B cell (primary cell): Measurements from ENCODE around the gene TCF7L1. TPM values are rescaled to one million over a fixed set of nuclear protein-coding genes. Genes with fewer than 3 reads are reported as not detected.

ENCODE experiments used
- ATAC-seq: fragments of 200-7000 bp; cut with Tn5 transposase; one replicate; pipeline ENCODE4 v1.10.0; 2021; ENCODE audit warnings: low read depth, mild to moderate bottlenecking, moderate number of reproducible peaks, moderate library complexity
- CTCF ChIA-PET: fragments of 350-600 bp; sonication (Branson Sonifier 250); formaldehyde crosslinking; loops from one replicate; lab custom pipeline; 2021; ENCODE audit warnings: antibody characterized with exemption, inconsistent platforms; lab: Charles Lee
- POLR2A ChIA-PET: fragments of 350-600 bp; sonication (Branson Sonifier 250); formaldehyde crosslinking; loops from one replicate; lab custom pipeline; 2021; ENCODE audit warnings: antibody characterized with exemption; lab: Charles Lee
- DNase-seq: peaks from one replicate; pipeline ENCODE4 v3.0.0; 2013
- H2AFZ ChIP-seq: 2 replicates; pipeline ENCODE4 v1.6.1; 2012; ENCODE audit warnings: mild to moderate bottlenecking, low read depth, low read length; ENCODE audit not compliant: insufficient read depth, poor library complexity, severe bottlenecking
- H3K27ac ChIP-seq, 2 donors: 1 replicate in 1 of 2; 2 replicates in 1 of 2; pipeline ENCODE4 v1.5.1; 2012 to 2013; ENCODE audit warnings: low read length in 2 of 2, mild to moderate bottlenecking in 2 of 2, moderate library complexity in 1 of 2
- H3K27me3 ChIP-seq, 4 experiments: fragments of 200-600 bp in 1 of 4; sonication (generic) in 1 of 4; replicated peaks in 1 of 4; 1 replicate in 2 of 4; 2 replicates in 2 of 4; pipeline versions ENCODE4 v1.6.1 to v1.7.0; 2013 to 2016; ENCODE audit warnings: low read length in 3 of 4, mild to moderate bottlenecking in 2 of 4, mixed read lengths in 1 of 4, moderate library complexity in 1 of 4; ENCODE audit not compliant: insufficient read depth in 4 of 4, control insufficient read depth in 3 of 4; ENCODE audit errors: control extremely low read depth in 1 of 4
- H3K36me3 ChIP-seq, 2 experiments: replicated peaks in 1 of 2; 1 replicate in 1 of 2; 2 replicates in 1 of 2; pipeline versions ENCODE4 v1.6.1 to v1.7.1; 2013; ENCODE audit warnings: low read length in 1 of 2; ENCODE audit not compliant: insufficient read depth in 2 of 2, control insufficient read depth in 1 of 2; ENCODE audit errors: control extremely low read depth in 1 of 2, extremely low read depth in 1 of 2
- H3K4me1 ChIP-seq, 2 donors: fragments of 200-600 bp in 1 of 2; sonication (generic) in 1 of 2; 1 replicate in 1 of 2; 2 replicates in 1 of 2; pipeline versions ENCODE4 v1.5.1 to v1.6.1; 2013 to 2017; ENCODE audit warnings: low read length in 2 of 2; ENCODE audit not compliant: control insufficient read depth in 2 of 2, insufficient read depth in 2 of 2
- H3K4me2 ChIP-seq: replicated peaks from 2 replicates; pipeline ENCODE3; 2012; ENCODE audit warnings: mild to moderate bottlenecking, low read depth, low read length; ENCODE audit not compliant: poor library complexity, severe bottlenecking
- H3K4me3 ChIP-seq, 5 experiments: fragments of 200-600 bp in 1 of 5; sonication (generic) in 1 of 5; 1 replicate in 3 of 5; 2 replicates in 2 of 5; pipeline versions ENCODE4 v1.5.1 to v1.7.0; 2011 to 2016; ENCODE audit warnings: low read length in 4 of 5, mild to moderate bottlenecking in 4 of 5, low read depth in 2 of 5, control low read depth in 1 of 5, moderate library complexity in 1 of 5; ENCODE audit not compliant: insufficient read depth in 1 of 5; ENCODE audit errors: control extremely low read depth in 1 of 5, extremely low read depth in 1 of 5
- H3K79me2 ChIP-seq: fragments of 200-600 bp; sonication (generic); one replicate; pipeline ENCODE4 v1.6.0; 2016; ENCODE audit warnings: low read length; ENCODE audit not compliant: control insufficient read depth, insufficient read depth
- H3K9ac ChIP-seq: fragments of 200-600 bp; sonication (generic); 2 replicates; pipeline ENCODE4 v1.6.1; 2017; ENCODE audit warnings: mild to moderate bottlenecking, low read length, moderate library complexity
- H3K9me3 ChIP-seq, 3 donors: one replicate each; pipeline versions ENCODE4 v1.6.1 to v1.7.1; 2013; ENCODE audit warnings: low read length in 2 of 3; ENCODE audit not compliant: control insufficient read depth in 2 of 3, insufficient read depth in 1 of 3; ENCODE audit errors: control extremely low read depth in 1 of 3
- H4K20me1 ChIP-seq: 2 replicates; pipeline ENCODE4 v1.6.0; 2012; ENCODE audit warnings: mild to moderate bottlenecking, low read length; ENCODE audit not compliant: insufficient read depth, control insufficient read depth, poor library complexity, severe bottlenecking
- H3K27ac Mint-ChIP-seq: one replicate; pipeline ENCODE4 v1.8.0; 2021; ENCODE audit warnings: mixed read lengths
- H3K27me3 Mint-ChIP-seq: one replicate; pipeline ENCODE4 v1.8.0; 2021; ENCODE audit warnings: mixed read lengths
- H3K4me1 Mint-ChIP-seq: one replicate; pipeline ENCODE4 v1.8.0; 2021; ENCODE audit warnings: mixed read lengths
- H3K4me3 Mint-ChIP-seq: one replicate; pipeline ENCODE4 v1.8.0; 2021; ENCODE audit warnings: mixed read lengths
- H3K9me3 Mint-ChIP-seq: one replicate; pipeline ENCODE4 v1.8.0; 2022; ENCODE audit warnings: mixed read lengths; ENCODE audit not compliant: insufficient read depth
- EZH2 ChIP-seq: IDR thresholded peaks from 2 replicates; pipeline ENCODE4 v1.6.1; 2012; ENCODE audit warnings: borderline replicate concordance, low read depth, mild to moderate bottlenecking, moderate library complexity, low read length; ENCODE audit not compliant: insufficient read depth, poor library complexity, severe bottlenecking
- WGBS: methylation state at CpG from one replicate; pipeline ENCODE4 v1.1.5; 2013; ENCODE audit warnings: missing lambda C conversion rate; ENCODE audit not compliant: insufficient coverage; 5-methylcytosine and 5-hydroxymethylcytosine counted together
- intact Hi-C: fragments of 100-400 bp; cut with micrococcal nuclease; formaldehyde crosslinking; loops from one replicate; pipeline ENCODE4 v1.10.0; 2022
- polyA plus RNA-seq: library from polyadenylated mRNA; depleted of rRNA; stranded (reverse); fragments of >200 nt; gene quantifications from 2 replicates; pipeline ENCODE4 v1.2.3, GENCODE V29; 2012
- total RNA-seq, 2 donors: library from RNA; stranded (reverse); fragments of 120-200 nt in 1 of 2; gene quantifications; 1 replicate in 1 of 2; 2 replicates in 1 of 2; pipeline versions ENCODE4 v1.2.3 to v1.2.4, GENCODE V29; 2013 to 2022
- TF ChIP-seq, protein P1 (sequence below): fragments of 200-600 bp; IDR thresholded peaks from one replicate; pipeline ENCODE4 v1.8.0; 2022; ENCODE audit warnings: antibody characterized with exemption, mild to moderate bottlenecking

TCF7L1 gene
- total and polyA plus RNA-seq, 2 donors (not counting 1 experiment from before 2014, with no cell fraction given), result 0.67 to 0.81 TPM

DNA sequence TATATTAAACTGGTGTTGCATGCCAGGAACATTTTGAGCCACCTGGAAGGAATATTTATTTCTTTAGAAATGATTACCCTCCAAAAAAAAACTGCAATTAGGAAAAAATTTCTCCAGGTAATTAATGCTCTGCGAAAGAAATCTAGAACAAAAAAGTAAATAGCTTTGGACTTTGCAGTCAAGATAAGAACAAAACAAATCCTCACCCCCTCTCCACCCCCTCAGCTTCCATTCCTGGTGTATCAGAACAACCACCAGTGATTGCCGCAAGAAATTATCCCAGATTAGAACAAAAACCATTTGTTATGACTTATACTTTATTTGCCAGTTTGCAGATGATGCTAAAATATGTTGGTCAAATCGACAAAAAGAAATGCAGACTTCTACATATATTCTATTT, 17.0 kb upstream of the TCF7L1 start:
- peaks cover 44% of the 10 kb centered on the region for H3K27me3 Mint-ChIP-seq

DNA sequence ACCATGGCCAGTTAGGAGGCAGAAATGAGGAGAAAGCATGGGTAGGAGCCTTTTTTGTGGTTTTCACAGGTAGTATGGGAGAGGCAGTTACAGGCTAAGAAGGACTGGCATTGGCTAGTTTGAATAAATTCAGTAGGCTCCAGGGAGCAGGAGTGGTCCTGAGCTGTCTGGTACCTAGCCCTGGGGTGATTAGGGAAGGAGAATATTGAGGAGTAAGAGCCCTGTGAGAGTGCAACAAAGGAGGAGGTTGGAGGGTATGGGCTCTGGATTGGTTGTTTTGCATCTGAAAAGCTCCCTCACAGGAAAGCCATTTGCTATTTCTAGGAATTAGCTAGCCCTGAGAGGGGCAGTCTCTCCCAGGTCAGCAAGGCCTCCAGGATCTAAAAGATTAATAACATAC, 13.3 kb upstream of the TCF7L1 start:
- H3K27ac ChIP-seq, result no peak overlapping the region
- no peak overlapping the region for H3K4me3 ChIP-seq
- H3K4me1 Mint-ChIP-seq, result no peaks in the 10 kb centered on the region
- ChIA-PET POLR2A (no interaction called here), CTCF (interaction anchor here (0.6 kb wide), 1 partner anchor 333 kb away, joined by 3 read pairs; no protein-coding TSS in a partner anchor)
- intact Hi-C loops, result no loop called here
- no peaks in the 10 kb centered on the region for H3K36me3 ChIP-seq
- H4K20me1 ChIP-seq, result no peaks in the 10 kb centered on the region
- H3K4me2 ChIP-seq, result no peak overlapping the region
- peaks cover 29% of the 10 kb centered on the region for H3K27me3 Mint-ChIP-seq
- H3K9me3 ChIP-seq, result no peaks in the 10 kb centered on the region
- H3K9me3 Mint-ChIP-seq, result no peaks in the 10 kb centered on the region
- H3K4me3 Mint-ChIP-seq, result no peak overlapping the region
- H3K27me3 ChIP-seq, result peaks cover 0 to under 1% (median 0%) of the 10 kb centered on the region in 4 experiments
- TF ChIP-seq, protein P1, sequence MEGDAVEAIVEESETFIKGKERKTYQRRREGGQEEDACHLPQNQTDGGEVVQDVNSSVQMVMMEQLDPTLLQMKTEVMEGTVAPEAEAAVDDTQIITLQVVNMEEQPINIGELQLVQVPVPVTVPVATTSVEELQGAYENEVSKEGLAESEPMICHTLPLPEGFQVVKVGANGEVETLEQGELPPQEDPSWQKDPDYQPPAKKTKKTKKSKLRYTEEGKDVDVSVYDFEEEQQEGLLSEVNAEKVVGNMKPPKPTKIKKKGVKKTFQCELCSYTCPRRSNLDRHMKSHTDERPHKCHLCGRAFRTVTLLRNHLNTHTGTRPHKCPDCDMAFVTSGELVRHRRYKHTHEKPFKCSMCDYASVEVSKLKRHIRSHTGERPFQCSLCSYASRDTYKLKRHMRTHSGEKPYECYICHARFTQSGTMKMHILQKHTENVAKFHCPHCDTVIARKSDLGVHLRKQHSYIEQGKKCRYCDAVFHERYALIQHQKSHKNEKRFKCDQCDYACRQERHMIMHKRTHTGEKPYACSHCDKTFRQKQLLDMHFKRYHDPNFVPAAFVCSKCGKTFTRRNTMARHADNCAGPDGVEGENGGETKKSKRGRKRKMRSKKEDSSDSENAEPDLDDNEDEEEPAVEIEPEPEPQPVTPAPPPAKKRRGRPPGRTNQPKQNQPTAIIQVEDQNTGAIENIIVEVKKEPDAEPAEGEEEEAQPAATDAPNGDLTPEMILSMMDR, result no peak
- TF ChIP-seq EZH2, result no peak
- H3K79me2 ChIP-seq, result no peaks in the 10 kb centered on the region
- ATAC-seq (no peak), DNase-seq (no peak)
- H3K27ac Mint-ChIP-seq, result no peak overlapping the region
- no peak overlapping the region for H3K9ac ChIP-seq
- H3K4me1 ChIP-seq, result no peaks in the 10 kb centered on the region
- no peak overlapping the region for H2AFZ ChIP-seq

More for the DNA sequence above, 17.0 kb upstream of the TCF7L1 start:
- H3K4me1 Mint-ChIP-seq, result no peaks in the 10 kb centered on the region
- no peak overlapping the region for H3K27ac ChIP-seq
- no peaks in the 10 kb centered on the region for H4K20me1 ChIP-seq
- ChIA-PET CTCF (no interaction called here), POLR2A (no interaction called here)
- H3K4me3 Mint-ChIP-seq, result no peak overlapping the region
- H3K36me3 ChIP-seq, result no peaks in the 10 kb centered on the region
- no peak overlapping the region for H3K27ac Mint-ChIP-seq
- DNase-seq (no peak), ATAC-seq (no peak)
- no peaks in the 10 kb centered on the region for H3K9me3 ChIP-seq
- H3K27me3 ChIP-seq, result peaks cover 0 to 4% (median 2%) of the 10 kb centered on the region in 4 experiments
- peaks cover 3% of the 10 kb centered on the region for H3K9me3 Mint-ChIP-seq
- H3K9ac ChIP-seq, result no peak overlapping the region
- TF ChIP-seq, protein P1, result no peak
- no peak for TF ChIP-seq EZH2
- no peaks in the 10 kb centered on the region for H3K79me2 ChIP-seq
- WGBS, result no CpG with 5 or more reads among the region's 3 CpGs
- intact Hi-C loops, result no loop called here
- no peak overlapping the region for H3K4me3 ChIP-seq
- no peak overlapping the region for H2AFZ ChIP-seq
- H3K4me1 ChIP-seq, result no peaks in the 10 kb centered on the region
- no peak overlapping the region for H3K4me2 ChIP-seq
